ENCODE results near the gene CSAD.

The CSAD gene

DNA sequence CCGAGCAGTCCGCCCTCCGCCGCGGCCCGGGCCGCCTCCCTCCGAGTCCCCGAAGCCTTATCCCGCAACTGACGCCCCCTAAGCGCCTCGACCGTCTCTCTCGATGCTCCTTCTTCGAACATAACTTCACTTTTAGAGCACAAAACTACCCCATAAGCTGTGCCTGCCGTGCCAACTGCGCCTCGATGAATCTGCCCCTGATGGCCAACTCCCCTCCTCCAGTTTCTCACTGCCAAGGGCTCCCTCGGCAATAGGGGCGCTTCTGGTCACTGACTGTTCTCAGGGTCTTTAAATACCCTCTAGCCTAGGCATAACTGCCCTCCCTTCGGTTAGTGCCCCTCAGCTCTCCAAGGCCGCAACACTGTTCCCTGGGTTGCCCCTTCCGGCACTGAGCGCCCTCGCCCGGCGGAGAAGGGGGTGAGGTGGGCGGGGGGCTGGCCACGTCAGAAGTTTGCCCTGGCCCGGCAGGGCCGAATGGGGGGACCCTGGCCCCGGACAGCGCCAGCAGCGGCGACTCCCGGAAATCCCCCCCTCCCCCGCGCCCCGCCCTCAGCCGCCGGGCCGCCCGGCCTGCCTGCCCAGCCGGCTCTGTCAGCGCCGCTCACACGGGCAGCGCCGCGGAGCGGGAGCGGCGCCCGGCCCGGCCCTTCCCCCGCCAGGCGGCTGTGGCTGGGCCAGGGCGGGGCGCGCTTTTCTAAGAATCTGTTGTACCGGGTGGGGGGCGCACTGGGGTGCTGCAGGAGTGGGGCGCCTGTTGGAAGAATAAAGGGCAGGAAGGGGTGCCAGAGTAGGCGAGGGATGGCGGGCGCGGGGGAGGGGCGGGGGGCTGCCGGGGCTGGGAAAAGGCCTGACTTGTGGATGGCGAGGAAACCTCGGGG, 40.7 kb upstream of the CSAD start:
- TF ChIP-seq, protein P1, sequence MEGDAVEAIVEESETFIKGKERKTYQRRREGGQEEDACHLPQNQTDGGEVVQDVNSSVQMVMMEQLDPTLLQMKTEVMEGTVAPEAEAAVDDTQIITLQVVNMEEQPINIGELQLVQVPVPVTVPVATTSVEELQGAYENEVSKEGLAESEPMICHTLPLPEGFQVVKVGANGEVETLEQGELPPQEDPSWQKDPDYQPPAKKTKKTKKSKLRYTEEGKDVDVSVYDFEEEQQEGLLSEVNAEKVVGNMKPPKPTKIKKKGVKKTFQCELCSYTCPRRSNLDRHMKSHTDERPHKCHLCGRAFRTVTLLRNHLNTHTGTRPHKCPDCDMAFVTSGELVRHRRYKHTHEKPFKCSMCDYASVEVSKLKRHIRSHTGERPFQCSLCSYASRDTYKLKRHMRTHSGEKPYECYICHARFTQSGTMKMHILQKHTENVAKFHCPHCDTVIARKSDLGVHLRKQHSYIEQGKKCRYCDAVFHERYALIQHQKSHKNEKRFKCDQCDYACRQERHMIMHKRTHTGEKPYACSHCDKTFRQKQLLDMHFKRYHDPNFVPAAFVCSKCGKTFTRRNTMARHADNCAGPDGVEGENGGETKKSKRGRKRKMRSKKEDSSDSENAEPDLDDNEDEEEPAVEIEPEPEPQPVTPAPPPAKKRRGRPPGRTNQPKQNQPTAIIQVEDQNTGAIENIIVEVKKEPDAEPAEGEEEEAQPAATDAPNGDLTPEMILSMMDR (IDR thresholded peaks at IDR 0.05; ENCODE audit: control insufficient read depth, extremely low read depth, insufficient read depth), result peak; percentile 32
- DNase-seq (ENCODE audit: low read depth), result no peak
- peak overlapping the region; percentile 57 for H3K4me3 ChIP-seq (ENCODE audit: low read depth, low read length)

DNA sequence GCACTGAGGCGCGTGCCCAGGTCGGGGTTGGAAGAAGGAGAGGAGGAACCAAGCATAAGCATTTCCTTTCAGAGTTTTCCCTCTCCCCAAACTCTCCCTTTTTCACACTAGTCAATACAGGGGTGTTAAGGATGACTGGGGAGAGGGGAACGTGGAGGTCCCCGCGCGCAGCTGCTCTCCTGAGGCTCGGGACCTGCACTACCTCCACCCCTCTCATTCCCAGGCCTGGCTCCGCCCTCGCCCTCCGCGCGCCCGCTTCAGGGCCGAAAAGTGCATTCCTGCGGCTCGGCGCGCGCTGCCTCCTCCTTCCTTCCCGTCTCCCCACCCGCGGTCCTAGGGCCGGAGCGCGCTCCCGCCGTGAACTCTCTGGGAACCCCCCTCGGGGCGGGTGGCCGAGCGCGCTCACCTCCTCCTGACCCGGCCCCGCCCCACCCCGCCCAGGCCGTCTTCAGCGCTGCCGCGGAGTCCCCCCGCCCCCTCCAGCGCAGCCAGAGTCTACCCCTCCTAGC, 40.0 kb upstream of the CSAD start:
- TF ChIP-seq, protein P1 (IDR thresholded peaks at IDR 0.05; ENCODE audit: control insufficient read depth, extremely low read depth, insufficient read depth), result no peak
- H3K4me3 ChIP-seq (ENCODE audit: low read depth, low read length), result peak overlapping the region; percentile 57
- peak; percentile 51 for DNase-seq (ENCODE audit: low read depth)

DNA sequence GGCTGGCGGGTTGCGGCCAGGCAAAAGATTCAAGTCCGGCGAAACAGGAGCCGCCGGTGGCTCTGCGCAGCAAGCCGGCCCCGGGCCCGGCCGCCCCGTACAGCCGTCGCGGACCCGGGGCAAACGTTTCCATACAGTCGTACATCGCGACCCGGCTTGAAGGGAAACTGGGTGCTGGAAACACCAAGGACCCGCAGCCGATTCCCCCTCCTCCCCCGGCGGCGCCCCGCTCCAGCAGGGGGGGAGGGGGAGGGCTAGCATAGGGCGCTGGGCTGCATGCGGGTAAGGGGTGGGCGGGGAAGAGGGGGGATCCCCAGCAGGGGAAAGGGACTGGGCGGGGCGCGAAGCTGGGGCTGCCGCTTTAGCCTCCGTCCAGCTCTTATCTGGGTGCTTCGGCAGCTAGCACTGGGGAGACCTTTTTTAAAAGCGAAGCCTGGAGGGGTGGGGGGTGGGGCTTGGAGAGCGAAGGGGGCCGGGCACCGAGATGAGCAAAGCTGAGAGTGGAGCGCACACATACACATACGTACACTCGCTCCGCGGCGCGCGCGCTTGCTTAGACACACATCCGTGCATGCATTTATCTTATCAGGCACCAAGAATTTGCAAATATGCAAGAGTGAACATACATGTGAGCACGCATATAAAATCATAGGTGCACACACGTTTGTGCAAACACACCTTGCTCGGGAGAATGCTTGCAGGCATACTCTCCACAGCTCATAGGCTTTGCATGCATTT, 39.4 kb upstream of the CSAD start:
- TF ChIP-seq, protein P1 (IDR thresholded peaks at IDR 0.05; ENCODE audit: control insufficient read depth, extremely low read depth, insufficient read depth), result no peak
- DNase-seq (ENCODE audit: low read depth), result no peak
- peak overlapping the region; percentile 57 for H3K4me3 ChIP-seq (ENCODE audit: low read depth, low read length)

DNA sequence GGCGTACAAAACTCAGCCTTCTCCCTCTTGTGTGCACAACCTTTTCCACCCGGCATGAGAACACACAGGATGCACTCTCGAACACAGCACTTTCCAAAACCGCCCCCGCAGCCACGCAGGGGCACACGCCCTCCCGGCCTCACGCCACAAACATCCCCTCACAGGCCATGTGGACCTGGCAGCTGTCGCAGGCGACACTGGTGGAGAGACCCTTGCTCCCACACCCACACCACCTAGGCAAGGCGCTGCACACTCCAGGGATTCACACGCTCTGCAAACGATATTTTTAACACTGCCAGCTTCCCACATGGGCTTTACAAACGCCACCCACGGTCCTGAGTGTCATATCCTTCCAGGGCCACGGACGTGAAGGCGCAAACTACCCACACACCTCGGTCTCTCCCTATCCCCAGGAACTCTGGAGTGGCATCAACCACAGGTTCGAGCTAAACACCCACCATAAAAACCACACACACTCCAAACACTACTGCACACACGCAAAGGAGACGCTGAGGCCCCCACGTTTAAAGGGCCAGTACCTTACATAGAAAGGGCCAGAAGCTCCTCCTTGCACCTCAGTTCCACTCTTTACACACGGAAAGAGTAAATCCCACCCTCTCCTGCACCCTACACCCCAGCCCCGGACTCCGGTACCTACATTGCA, 38.7 kb upstream of the CSAD start:
- TF ChIP-seq, protein P1 (IDR thresholded peaks at IDR 0.05; ENCODE audit: control insufficient read depth, extremely low read depth, insufficient read depth), result no peak
- no peak for DNase-seq (ENCODE audit: low read depth)
- H3K4me3 ChIP-seq (ENCODE audit: low read depth, low read length), result no peak overlapping the region

DNA sequence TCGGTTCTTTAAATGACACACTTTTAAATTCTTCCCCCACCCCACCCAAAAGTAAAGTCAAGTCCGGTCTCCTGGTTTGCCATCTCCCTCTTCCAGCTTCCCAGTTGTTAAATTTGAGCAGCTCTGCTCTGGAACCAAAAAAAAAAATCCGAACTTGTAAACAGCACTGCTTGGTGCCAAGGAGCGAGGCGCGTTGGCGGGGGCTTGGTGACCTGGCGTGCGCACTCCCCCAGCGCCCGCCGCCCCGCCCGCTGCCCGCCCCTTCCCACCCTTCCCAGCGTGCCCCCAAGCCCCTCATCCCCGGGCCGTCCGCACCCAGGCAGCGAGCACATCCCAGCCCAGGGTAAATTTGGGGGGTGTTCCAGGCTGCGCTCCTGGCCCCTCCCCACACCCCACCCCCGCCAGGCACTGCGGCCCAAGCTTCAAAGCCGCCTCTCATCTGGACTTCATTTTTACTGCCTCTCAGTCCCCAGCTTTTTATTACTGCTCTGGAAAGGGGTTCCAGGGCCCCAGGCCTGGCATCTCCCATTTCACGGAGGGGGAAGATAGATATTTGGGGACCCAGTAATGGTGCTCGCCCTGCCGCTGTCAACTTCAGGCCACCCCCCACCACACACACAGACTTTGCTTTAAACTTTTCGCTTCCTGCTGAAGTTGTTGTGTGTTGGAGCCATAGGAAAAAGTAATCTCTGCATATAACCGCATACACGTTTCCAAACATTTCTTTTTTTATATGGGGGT, 38.0 kb upstream of the CSAD start:
- DNase-seq (ENCODE audit: low read depth), result no peak
- no peak overlapping the region for H3K4me3 ChIP-seq (ENCODE audit: low read depth, low read length)
- TF ChIP-seq, protein P1 (IDR thresholded peaks at IDR 0.05; ENCODE audit: control insufficient read depth, extremely low read depth, insufficient read depth), result no peak

DNA sequence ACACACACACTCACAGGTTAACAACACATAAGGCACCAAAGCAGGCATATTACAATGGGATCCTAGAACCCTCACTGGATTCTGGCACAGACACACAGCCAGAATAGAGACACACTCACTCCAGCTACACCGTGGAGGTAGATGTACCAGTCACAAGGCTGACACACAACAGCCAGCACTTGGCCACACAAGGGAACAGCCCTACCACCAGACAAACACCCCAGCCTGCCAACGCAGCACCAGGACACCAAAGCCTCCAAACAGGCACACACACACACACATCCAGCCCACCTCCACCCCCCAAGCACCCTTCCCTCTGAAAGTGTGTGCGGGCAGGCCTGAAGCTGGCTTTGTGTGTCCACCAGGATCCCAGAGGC, 37.2 kb upstream of the CSAD start:
- DNase-seq (ENCODE audit: low read depth), result no peak
- TF ChIP-seq, protein P1 (IDR thresholded peaks at IDR 0.05; ENCODE audit: control insufficient read depth, extremely low read depth, insufficient read depth), result no peak
- H3K4me3 ChIP-seq (ENCODE audit: low read depth, low read length), result no peak overlapping the region
